Measurements from ENCODE around the gene IFIT1B.

Gene IFIT1B

DNA sequence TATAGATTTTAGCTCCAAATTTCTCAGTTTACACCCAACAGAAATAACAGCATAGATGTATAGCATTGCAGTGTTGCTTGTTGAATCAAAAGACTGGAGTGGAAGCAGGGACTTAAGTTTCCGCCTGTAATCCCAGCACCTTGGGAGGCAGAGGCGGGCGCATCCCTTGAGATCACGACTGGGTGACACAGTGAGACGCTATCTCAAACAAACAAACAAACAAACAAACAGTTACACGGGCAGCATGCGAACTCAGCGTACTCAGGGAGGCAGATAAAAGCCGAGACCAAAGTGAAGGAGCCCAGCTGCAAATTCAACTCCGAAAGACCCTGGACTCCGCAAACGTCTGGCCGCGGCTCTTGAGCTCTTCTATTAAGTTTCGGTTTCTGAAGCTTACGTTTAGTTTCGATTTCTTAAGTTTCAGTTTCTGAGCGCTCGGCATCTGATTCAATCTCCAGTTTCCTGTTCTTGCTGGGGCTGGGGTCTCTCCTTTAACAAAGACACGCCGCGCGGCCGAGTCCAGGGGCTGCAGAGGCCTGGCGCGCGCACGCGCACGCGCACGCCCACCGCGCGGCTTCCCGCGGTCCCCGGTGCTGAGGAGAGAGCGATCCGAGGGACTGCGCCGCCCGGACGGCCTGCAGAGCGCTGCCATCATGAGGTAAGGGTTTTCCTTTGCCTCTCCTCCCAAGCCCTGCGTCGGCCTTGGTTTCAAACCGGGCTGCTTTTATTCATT lies 36.5 kb downstream of the IFIT1B start, which contains the start of gene IFIT5:
TSS of gene IFIT5 (plus strand) at position 423 of the 733 bp plus-strand sequence. CDS start at position 654, 231 bp downstream.
- peak; percentile 0 for DNase-seq

DNA sequence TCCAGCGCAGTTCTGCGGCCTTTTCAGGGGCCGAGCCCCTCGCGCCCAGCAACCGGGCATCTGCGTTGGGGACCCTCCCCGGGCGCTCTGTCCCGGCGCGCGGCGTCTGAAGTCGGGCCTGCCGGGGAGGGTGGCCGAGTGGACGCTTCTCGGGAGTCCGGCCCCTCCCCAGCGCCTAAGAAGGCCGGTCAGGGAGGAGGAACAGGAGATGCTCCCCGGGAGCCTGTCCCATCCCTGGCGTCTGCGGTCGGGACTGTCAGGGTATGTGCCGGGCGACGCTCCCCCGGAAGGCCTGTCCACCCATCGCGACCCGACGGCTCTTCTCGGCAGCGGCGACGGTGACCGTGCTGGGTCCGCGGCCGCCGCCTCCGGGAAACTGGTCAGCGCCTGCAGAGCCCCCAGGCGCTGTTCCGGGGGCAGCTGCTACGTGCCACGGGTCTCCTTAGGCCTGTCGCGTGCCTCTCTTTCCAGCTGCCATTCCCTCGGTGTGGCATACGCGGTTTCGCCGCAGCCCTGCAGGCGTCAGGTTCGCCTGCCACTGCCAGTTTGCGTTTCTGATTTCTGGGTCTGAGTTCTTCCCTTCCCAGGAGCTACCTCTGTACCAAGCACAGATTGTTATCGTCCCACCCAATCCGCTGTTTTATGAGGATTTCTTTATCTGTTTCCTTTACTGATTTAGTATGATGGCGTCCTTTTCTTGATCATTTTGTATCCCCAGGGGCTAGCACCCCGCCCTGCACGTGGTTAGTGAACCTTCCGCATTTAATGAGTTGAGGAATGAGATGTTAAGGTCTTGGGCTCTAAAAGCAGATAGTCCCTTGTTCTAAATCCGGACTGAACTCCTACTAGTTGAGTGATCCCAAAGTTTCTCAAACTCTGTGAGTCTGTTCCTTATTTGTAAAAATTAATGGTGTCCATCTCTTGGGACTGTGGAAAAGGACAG lies 37.3 kb downstream of the IFIT1B start:
- DNase-seq = no peak

DNA sequence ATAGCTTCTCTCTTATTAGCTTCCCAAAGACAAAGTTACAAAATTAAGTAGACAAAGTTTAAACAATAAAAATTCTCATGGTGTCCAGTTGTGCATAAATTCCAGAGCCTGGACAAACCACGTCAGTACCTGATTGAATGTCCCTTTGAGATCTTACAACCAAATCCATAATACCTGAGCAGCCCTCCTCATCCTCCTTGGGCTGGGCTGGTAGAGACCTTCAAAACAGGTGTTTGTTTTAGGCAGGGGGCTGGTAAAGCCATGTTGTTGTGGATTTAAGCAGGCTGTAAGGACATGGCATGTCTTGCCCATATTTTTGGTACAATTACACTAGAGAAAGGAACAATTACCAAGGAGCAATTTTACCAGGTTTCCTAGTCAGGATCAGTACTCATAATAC lies 38.6 kb downstream of the IFIT1B start:
- DNase-seq = no peak

DNA sequence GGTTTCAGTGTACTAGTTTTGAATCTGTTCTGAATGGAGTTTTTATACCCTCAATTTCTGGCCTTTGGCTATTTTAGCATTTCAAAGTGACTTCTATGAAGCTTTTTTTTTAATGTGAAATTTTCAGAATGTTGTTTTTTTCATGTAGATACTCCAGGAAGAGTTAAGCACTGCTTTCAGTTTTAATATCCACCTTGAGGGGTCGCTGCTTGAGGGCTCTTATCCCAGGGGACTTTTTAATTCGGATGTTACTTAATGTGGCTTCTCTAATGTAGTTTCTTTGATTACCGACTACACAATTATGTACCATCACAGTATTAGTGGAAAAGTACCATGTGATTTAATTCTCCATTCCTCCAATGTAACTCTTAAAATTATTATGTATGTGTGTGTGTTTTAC lies 41.7 kb downstream of the IFIT1B start:
- no peak for DNase-seq

DNA sequence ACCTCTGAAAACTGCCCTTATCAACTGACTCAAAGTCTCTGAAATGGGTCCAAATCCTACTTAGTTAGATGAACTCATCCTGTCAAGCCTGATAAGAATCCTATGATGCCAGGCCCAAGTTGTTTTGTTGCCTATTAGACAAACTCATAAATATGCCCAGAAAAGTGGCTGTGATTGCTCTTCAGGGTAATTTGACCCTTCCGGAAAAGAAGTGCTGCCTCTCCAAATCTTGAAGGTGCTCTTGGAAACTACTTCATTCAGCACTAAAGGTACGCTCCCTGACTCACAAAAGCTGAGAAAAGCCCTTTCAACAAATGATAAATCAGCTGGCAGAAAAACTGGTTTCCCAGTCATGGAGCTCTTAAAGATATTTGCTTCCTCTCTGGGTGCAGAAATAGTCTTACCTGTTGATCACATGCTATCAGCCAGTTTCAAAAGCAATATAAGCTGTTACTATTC lies 43.2 kb downstream of the IFIT1B start:
- DNase-seq = no peak

DNA sequence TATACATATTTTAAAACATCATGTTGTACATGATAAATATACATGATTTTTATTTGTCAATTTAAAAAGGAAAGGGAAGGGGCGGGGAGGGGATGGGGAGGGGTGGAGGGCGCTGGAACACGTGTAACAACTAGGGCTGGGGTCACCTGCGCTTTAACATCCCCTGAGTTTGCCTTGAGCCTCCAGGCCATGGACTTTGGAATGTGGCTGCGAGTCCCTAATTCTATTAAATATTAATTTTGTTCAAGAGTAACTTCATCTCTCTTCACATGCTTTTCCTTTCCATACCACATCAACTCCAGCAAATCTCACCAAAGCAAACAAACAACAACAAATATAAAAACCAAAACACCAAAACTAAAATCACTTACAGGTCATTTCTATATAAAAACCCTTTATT lies 47.1 kb downstream of the IFIT1B start:
- no peak for DNase-seq

DNA sequence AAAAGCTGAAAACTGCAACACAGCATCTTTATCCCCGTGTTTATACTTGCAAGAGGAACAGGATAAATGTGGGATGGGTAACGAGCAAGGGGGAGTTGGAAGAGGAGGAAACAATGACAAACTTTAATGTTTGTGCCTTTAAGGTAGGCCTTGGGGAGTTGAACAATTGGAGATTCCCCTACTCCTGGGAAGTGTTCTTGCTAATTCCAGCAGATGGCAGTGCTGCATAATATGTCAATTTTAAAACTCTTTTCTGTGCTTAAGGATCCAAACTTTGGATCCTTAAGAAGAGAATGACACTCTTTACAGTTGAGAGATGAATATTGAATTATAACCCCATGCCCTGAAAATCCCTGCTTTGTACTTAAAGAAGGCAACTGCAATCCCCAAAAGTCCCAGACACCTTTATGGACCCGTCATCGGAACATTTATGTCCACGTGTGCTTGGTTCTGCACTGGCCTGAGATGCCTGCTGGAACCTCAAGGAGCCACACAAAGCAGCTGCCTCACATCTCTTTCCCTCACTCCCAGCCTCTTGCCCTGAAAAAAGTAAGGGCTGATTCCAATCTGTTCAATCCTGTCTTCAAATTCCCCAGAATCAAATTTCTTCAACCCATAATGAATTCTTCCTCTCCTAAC lies 48.5 kb downstream of the IFIT1B start:
- no peak for DNase-seq

DNA sequence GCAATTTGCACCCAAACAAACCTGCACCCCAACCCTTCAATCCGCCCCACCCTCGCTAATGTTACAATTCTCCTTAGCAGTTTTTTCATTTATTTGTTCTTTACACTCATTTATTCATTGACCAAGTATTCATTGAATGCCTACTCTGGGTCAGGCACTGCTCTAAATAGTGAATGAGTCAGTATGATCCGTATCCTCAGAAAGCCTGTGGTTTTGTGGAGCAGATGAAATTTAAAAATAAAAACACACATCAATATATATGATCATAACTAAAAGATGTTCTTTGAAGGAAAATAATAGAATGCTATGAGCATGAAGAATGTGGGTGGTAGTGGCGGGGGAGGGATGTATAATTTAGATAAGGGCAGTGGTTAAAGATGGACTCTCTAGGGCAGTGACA lies 49.8 kb downstream of the IFIT1B start:
- DNase-seq = no peak

DNA sequence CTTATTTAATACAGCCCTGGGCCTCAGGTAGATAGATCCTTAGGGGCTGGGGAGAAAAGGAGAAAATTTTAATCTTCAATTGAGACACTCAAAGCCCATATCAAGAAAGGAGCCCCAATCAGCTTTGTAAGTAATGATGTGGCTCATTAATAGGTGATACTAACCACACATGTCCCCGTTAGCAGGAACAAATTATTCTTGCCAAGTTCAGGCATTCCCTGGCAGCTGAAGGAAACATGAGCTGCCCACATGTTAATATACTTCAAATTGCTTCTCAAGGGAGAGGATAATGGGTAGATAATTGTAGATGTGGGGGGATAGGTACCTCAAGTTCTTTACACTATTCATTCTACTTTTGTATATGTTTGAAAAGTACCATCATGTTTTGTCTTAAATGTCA lies 51.0 kb downstream of the IFIT1B start:
- no peak for DNase-seq

DNA sequence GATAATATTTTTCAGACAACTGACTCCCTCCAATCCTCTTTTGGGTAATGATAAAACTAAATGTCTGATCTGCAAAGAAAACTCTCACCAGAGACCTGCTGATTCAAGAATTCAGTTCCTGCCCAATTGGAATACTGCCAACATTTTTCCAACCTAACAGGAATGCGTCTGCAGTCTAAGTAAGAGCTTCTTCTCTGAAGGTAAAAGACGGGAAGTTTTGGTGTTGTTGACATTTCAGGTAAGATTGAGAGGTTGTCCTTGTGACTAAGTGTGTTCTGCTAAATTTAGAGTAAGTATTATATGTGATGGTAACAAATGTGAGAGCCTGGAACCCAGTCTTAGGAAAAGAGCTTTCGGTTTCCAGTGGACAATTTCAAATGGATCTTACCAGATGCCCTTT lies 54.1 kb downstream of the IFIT1B start:
- no peak for DNase-seq
